K562 (cell line): ENCODE data around the gene C1D. TPM values are rescaled to one million over a fixed set of nuclear protein-coding genes. Genes with fewer than 3 reads are reported as not detected.

Experiments used
- ATAC-seq: fragments of 200-7000 bp; cut with Tn5 transposase; 3 replicates; pipeline ENCODE4 v1.9.1; 2020; ENCODE audit warnings: moderate library complexity
- BruUV-seq: library from RNA; stranded (reverse); fragments of 400-500 nt; replicated peaks from 2 replicates; lab custom pipeline; 2021; lab: Mats Ljungman, UMichigan
- CTCF ChIA-PET: fragments of 300-600 bp; formaldehyde crosslinking; extraction: SDS; loops from one replicate; lab custom pipeline; 2021; ENCODE audit warnings: low intra/inter-chr PET ratio; lab: Yijun Ruan, JAX
- POLR2A ChIA-PET: fragments of 300-600, 350-650 bp; sonication (Branson Sonifier 250); formaldehyde crosslinking; extraction: SDS; loops from one replicate; lab custom pipeline; 2021; ENCODE audit warnings: antibody characterized with exemption, inconsistent platforms; lab: Yijun Ruan, JAX
- DNase-seq, 4 experiments: peaks; one replicate each; pipeline versions ENCODE4 v3.0.0 to v3.0.0-alpha.2; 2011 to 2018; ENCODE audit warnings: low spot score in 3 of 4, mixed read lengths in 3 of 4; ENCODE audit errors: extremely low read depth in 1 of 4
- FAIRE-seq: peaks from 2 replicates; lab custom pipeline; 2011; peaks lifted over from hg19 to GRCh38; lab: Jason Lieb, UNC
- H2AFZ ChIP-seq: 2 replicates; pipeline ENCODE4 v1.6.0; 2011; ENCODE audit warnings: low read depth, low read length, control low read depth, inconsistent platforms
- H3K27ac ChIP-seq: fragments of 200-600 bp; 3 replicates; pipeline ENCODE4 v1.8.0; 2011; ENCODE audit warnings: low read depth, mild to moderate bottlenecking, control low read depth, inconsistent platforms, low read length, moderate library complexity, mixed read lengths; ENCODE audit errors: extremely low read depth
- H3K27me3 ChIP-seq, 2 experiments: fragments of 300-600 bp in 1 of 2; 2 replicates in 1 of 2; 3 replicates in 1 of 2; pipeline versions ENCODE4 v1.6.0 to v1.8.0; 2011; ENCODE audit warnings: inconsistent platforms in 2 of 2, low read length in 2 of 2, mild to moderate bottlenecking in 1 of 2, mixed read lengths in 1 of 2, moderate library complexity in 1 of 2; ENCODE audit not compliant: control insufficient read depth in 2 of 2, insufficient read depth in 2 of 2
- H3K36me3 ChIP-seq: fragments of 300-600 bp; 3 replicates; pipeline ENCODE4 v1.8.0; 2011; ENCODE audit warnings: mild to moderate bottlenecking, low read length, inconsistent platforms; ENCODE audit not compliant: control insufficient read depth, insufficient read depth
- H3K4me1 ChIP-seq, 2 experiments: fragments of 200-600 bp in 1 of 2; replicated peaks in 1 of 2; 2 replicates in 1 of 2; 3 replicates in 1 of 2; pipeline versions ENCODE4 v1.5.1 to v1.8.0; 2011; ENCODE audit warnings: inconsistent platforms in 2 of 2, low read length in 2 of 2, mild to moderate bottlenecking in 1 of 2, mixed read lengths in 1 of 2, moderate library complexity in 1 of 2; ENCODE audit not compliant: control insufficient read depth in 2 of 2, insufficient read depth in 2 of 2
- H3K4me2 ChIP-seq: 2 replicates; pipeline ENCODE4 v1.6.1; 2011; ENCODE audit warnings: low read length, control low read depth, inconsistent platforms, mixed read lengths; ENCODE audit not compliant: insufficient read depth
- H3K4me3 ChIP-seq: fragments of 200-600 bp; sonication (generic), shearing (Covaris generic); 2 replicates; pipeline ENCODE4 v1.5.1; 2016; ENCODE audit warnings: control low read depth, inconsistent platforms
- H3K79me2 ChIP-seq: fragments of 200-600 bp; 3 replicates; pipeline ENCODE4 v1.8.0; 2011; ENCODE audit warnings: low read length, inconsistent platforms; ENCODE audit not compliant: control insufficient read depth, insufficient read depth
- H3K9ac ChIP-seq, 2 experiments: 2 replicates each; pipeline versions ENCODE4 v1.6.0 to v1.6.1; 2011; ENCODE audit warnings: low read depth in 2 of 2, low read length in 2 of 2, control low read depth in 1 of 2, inconsistent platforms in 1 of 2, mild to moderate bottlenecking in 1 of 2, mixed read lengths in 1 of 2; ENCODE audit not compliant: insufficient read depth in 1 of 2
- H3K9me1 ChIP-seq: one replicate; pipeline ENCODE4 v1.6.0; 2011; ENCODE audit warnings: inconsistent platforms, mild to moderate bottlenecking, low read length, moderate library complexity; ENCODE audit not compliant: control insufficient read depth, insufficient read depth
- H3K9me3 ChIP-seq: replicated peaks from 2 replicates; pipeline ENCODE4 v1.5.1; 2011; ENCODE audit warnings: low read depth, low read length, inconsistent platforms; ENCODE audit not compliant: control insufficient read depth, insufficient read depth
- H4K20me1 ChIP-seq: replicated peaks from 2 replicates; pipeline ENCODE4 v1.6.1; 2011; ENCODE audit warnings: low read length, inconsistent platforms, mixed read lengths; ENCODE audit not compliant: control insufficient read depth, insufficient read depth
- CHAMP1 ChIP-seq: fragments of 450-650 bp; IDR thresholded peaks from 2 replicates; pipeline ENCODE4 v1.6.1; 2016; ENCODE audit warnings: mild to moderate bottlenecking
- ELF4 ChIP-seq: fragments of 450-650 bp; formaldehyde crosslinking; IDR thresholded peaks from 2 replicates; pipeline ENCODE4 v1.4.0; 2022; ENCODE audit warnings: missing genetic modification characterization
- ETS1 ChIP-seq: conservative IDR thresholded peaks from 2 replicates; pipeline ENCODE4 v1.6.1; 2011; ENCODE audit warnings: low read depth, mild to moderate bottlenecking, low read length; ENCODE audit not compliant: control insufficient read depth
- GATAD2B ChIP-seq: fragments of 450-650 bp; IDR thresholded peaks from 2 replicates; pipeline ENCODE4 v1.6.1; 2017; ENCODE audit warnings: mild to moderate bottlenecking, borderline replicate concordance
- HDAC8 ChIP-seq: fragments of 450-650 bp; IDR thresholded peaks from 2 replicates; pipeline ENCODE4 v1.6.1; 2016; ENCODE audit warnings: mild to moderate bottlenecking, missing genetic modification characterization, moderate library complexity, missing compliant biosample characterization
- MCM7 ChIP-seq, 2 experiments: fragments of 450-650 bp; IDR thresholded peaks; 2 replicates each; pipeline ENCODE4 v1.6.1; 2016 to 2018
- OTX1 ChIP-seq: fragments of 450-650 bp; formaldehyde crosslinking; IDR thresholded peaks from 2 replicates; pipeline ENCODE4 v1.4.0; 2022; ENCODE audit warnings: mild to moderate bottlenecking
- ZBTB1 ChIP-seq: sonication (generic); formaldehyde crosslinking; IDR thresholded peaks from 2 replicates; pipeline ENCODE4 v1.8.1; 2023; ENCODE audit warnings: missing genetic modification reagents, low read depth, mild to moderate bottlenecking, borderline replicate concordance
- ZNF384 ChIP-seq: IDR thresholded peaks from 2 replicates; pipeline ENCODE4 v1.6.1; 2012; ENCODE audit warnings: low read depth, low read length, improper control_type of control experiment
- ZNF551 ChIP-seq: fragments of 250-450 bp; sonication (Bioruptor Pico); IDR thresholded peaks from 2 replicates; pipeline ENCODE4 v1.5.0; 2021; ENCODE audit warnings: mild to moderate bottlenecking, moderate library complexity
- ZNF592 ChIP-seq: fragments of 450-650 bp; IDR thresholded peaks from 2 replicates; pipeline ENCODE4 v1.6.1; 2017; ENCODE audit warnings: antibody characterized with exemption, mild to moderate bottlenecking
- ZNF695 ChIP-seq: fragments of 450-650 bp; formaldehyde crosslinking; IDR thresholded peaks from 2 replicates; pipeline ENCODE4 v1.4.0; 2020; ENCODE audit warnings: mild to moderate bottlenecking, moderate library complexity
- ZNF766 ChIP-seq: fragments of 200-800 bp; sonication (Bioruptor generic); conservative IDR thresholded peaks from 2 replicates; pipeline ENCODE4 v1.6.1; 2016; ENCODE audit warnings: missing genetic modification characterization, missing compliant biosample characterization
- WGBS: fragments of 100-300 bp; shearing (Covaris generic); methylation state at CpG from one replicate; pipeline ENCODE4 v1.1.6; 2016; ENCODE audit warnings: low coverage, mixed read lengths; ENCODE audit not compliant: insufficient coverage; ENCODE audit errors: missing lambda C conversion rate; 5-methylcytosine and 5-hydroxymethylcytosine counted together
- in situ Hi-C: fragments of 300-500 bp; cut with MboI; formaldehyde crosslinking; loops from 4 replicates; pipeline ENCODE4 v1.15.0; 2018; ENCODE audit warnings: inconsistent platforms, mixed read lengths
- intact Hi-C: fragments of 100-400 bp; cut with micrococcal nuclease; formaldehyde crosslinking; loops from 2 replicates; pipeline ENCODE4 v1.14.2; 2022
- polyA plus RNA-seq, 8 experiments: library from polyadenylated mRNA; depleted of rRNA in 4 of 8; stranded (reverse) in 5 of 8; unstranded in 3 of 8; fragments of >200 nt; fragmentation: Nextera tagmentation in 2 of 8; fragmentation: Illumina TruSeq in 1 of 8; extraction: Ambion mirVana in 2 of 8; extraction: Trizol in 1 of 8; gene quantifications; 2 replicates each; pipeline versions ENCODE4 v1.2.1 to v1.2.3, GENCODE V29; 2011 to 2014; ENCODE audit warnings: inconsistent platforms in 1 of 8, missing spikeins in 1 of 8
- total RNA-seq, 7 experiments: library from RNA; depleted of rRNA in 6 of 7; stranded (reverse); fragments of >200 nt in 6 of 7; fragmentation: Illumina TruSeq in 2 of 7; extraction: Trizol in 2 of 7; gene quantifications; 2 replicates each; pipeline versions ENCODE4 v1.2.1 to v1.2.3, GENCODE V29; 2011 to 2021; ENCODE audit warnings: low replicate concordance in 1 of 7

Gene C1D
- total and polyA plus RNA-seq, 9 of the 15 experiments (the other 6 are each of a cell fraction or from before 2014, with no cell fraction given) = 33.2 to 123 (median 56.5) TPM

GRCh38 chr2:68044099-68044498, 18.7 kb downstream of the C1D start (continued):
- no peak for TF ChIP-seq ETS1
- TF ChIP-seq ZNF384 = no peak
- TF ChIP-seq OTX1 (CRISPR knock-in tag) = no peak

GRCh38 chr2:68043695-68044094, 19.1 kb downstream of the C1D start:
- no TSS peak for BruUV-seq
- DNase-seq (no peak), ATAC-seq (no peak; the same call in 2 of the 3 replicates), FAIRE-seq (no peak)
- peaks cover 28% of the 10 kb centered on the region; the same call in 2 of the 3 replicates for H3K36me3 ChIP-seq
- H3K9ac ChIP-seq = no peak overlapping the region
- no peaks in the 10 kb centered on the region for H3K4me1 ChIP-seq
- no peak overlapping the region for H3K27ac ChIP-seq
- H3K9me3 ChIP-seq = no peaks in the 10 kb centered on the region
- POLR2A ChIA-PET = interaction anchor here (1.1 kb wide), 1 partner anchor 19 kb away, joined by 3 read pairs; the partner anchor contains the start of gene C1D
- intact Hi-C loops = no loop called here
- no peak overlapping the region for H3K4me2 ChIP-seq
- H3K4me3 ChIP-seq = no peak overlapping the region
- WGBS = 86% methylated on average over 3 of the region's 3 CpGs
- no peaks in the 10 kb centered on the region for H4K20me1 ChIP-seq
- no peak overlapping the region for H2AFZ ChIP-seq
- no peaks in the 10 kb centered on the region for H3K27me3 ChIP-seq
- CTCF ChIA-PET = no interaction called here
- H3K9me1 ChIP-seq = no peaks in the 10 kb centered on the region
- peaks cover 16% of the 10 kb centered on the region; the same call in 2 of the 3 replicates for H3K79me2 ChIP-seq
- in situ Hi-C loops = no loop called here
- TF ChIP-seq ZBTB1 (no peak), ELF4 (no peak), ZNF592 (no peak), ZNF766 (no peak), ZNF695 (CRISPR knock-in tag) (no peak), CHAMP1 (no peak), HDAC8 (tag) (no peak), ZNF551 (CRISPR knock-in tag) (no peak), MCM7 (IDR thresholded peaks at IDR 0.05) (no peak), GATAD2B (no peak)
